ENCODE results near the gene CASP3.
"Not testable (repeated sequence)": the region's sequence is repeated elsewhere in the genome, so short reads cannot be mapped to it uniquely, and the experiment has no call there.

The CASP3 gene

GRCh38 chr4:184662236-184662635 is 13.0 kb upstream of the CASP3 start:
- DNase-seq: no peak

GRCh38 chr4:184660978-184661377 is 11.7 kb upstream of the CASP3 start:
- no peak for DNase-seq

- DNase-seq: not testable (repeated sequence)
These were observed 8.6 kb upstream of the CASP3 start for GRCh38 chr4:184657820-184658219.

- DNase-seq: no peak
These were observed 7.9 kb upstream of the CASP3 start for GRCh38 chr4:184657144-184657543.

- DNase-seq: no peak
These were observed 6.9 kb upstream of the CASP3 start for GRCh38 chr4:184655889-184656869.

GRCh38 chr4:184653650-184654049 is 4.4 kb upstream of the CASP3 start:
- DNase-seq: no peak

GRCh38 chr4:184652681-184653080 is 3.4 kb upstream of the CASP3 start:
- DNase-seq: not testable (repeated sequence)

GRCh38 chr4:184651899-184652298 is 2.7 kb upstream of the CASP3 start:
- DNase-seq: no peak

- no peak for DNase-seq
These were observed 966 bp upstream of the CASP3 start for GRCh38 chr4:184649971-184650855.

- DNase-seq: peak; percentile 42
These were observed 778 bp downstream of the CASP3 start for GRCh38 chr4:184648313-184649025.

- no peak for DNase-seq
These were observed 1.3 kb downstream of the CASP3 start for GRCh38 chr4:184648054-184648312.

- DNase-seq: no peak
These were observed 1.8 kb downstream of the CASP3 start for GRCh38 chr4:184647266-184648053.

- no peak for DNase-seq
These were observed 3.2 kb downstream of the CASP3 start for GRCh38 chr4:184645904-184646610.

GRCh38 chr4:184644553-184645307 is 4.5 kb downstream of the CASP3 start:
- DNase-seq: no peak

GRCh38 chr4:184643731-184644130 is 5.5 kb downstream of the CASP3 start:
- DNase-seq: no peak

- no peak for DNase-seq
These were observed 7.8 kb downstream of the CASP3 start for GRCh38 chr4:184641451-184641850.

GRCh38 chr4:184641022-184641421 is 8.2 kb downstream of the CASP3 start:
- no peak for DNase-seq

- DNase-seq: no peak
These were observed 12.3 kb downstream of the CASP3 start for GRCh38 chr4:184636897-184637296.

GRCh38 chr4:184636144-184636543 is 13.1 kb downstream of the CASP3 start:
- DNase-seq: no peak

- no peak for DNase-seq
These were observed 13.9 kb downstream of the CASP3 start for GRCh38 chr4:184635381-184635780.

- no peak for DNase-seq
These were observed 16.4 kb downstream of the CASP3 start for GRCh38 chr4:184632842-184633241.
